H1 (cell line): ENCODE measurements around the gene WDR13. TPM values are rescaled to one million over a fixed set of nuclear protein-coding genes. Genes with fewer than 3 reads are reported as not detected.

Source experiments
- CTCF ChIA-PET: fragments of 300-600 bp; sonication (Branson Sonifier 250); formaldehyde crosslinking; loops from one replicate; lab custom pipeline; 2021; ENCODE audit not compliant: partially characterized antibody; lab: Charles Lee
- POLR2A ChIA-PET: fragments of 300-600 bp; sonication (Branson Sonifier 250); formaldehyde crosslinking; loops from one replicate; lab custom pipeline; 2021; ENCODE audit warnings: inconsistent platforms; ENCODE audit not compliant: partially characterized antibody; lab: Charles Lee
- DNase-seq, 2 experiments: peaks; one replicate each; pipeline versions ENCODE4 v3.0.0 to v3.0.0-alpha.2; 2010 to 2022; ENCODE audit warnings: low spot score in 2 of 2, low read depth in 1 of 2, mixed read lengths in 1 of 2
- FAIRE-seq: peaks from 2 replicates; lab custom pipeline; 2011; peaks lifted over from hg19 to GRCh38; lab: Jason Lieb, UNC
- H2AFZ ChIP-seq: 2 replicates; pipeline ENCODE4 v1.8.1; 2012; ENCODE audit warnings: low read length, inconsistent platforms
- H2AK5ac ChIP-seq: 2 replicates; pipeline ENCODE4 v1.6.1; 2013; ENCODE audit warnings: low read depth, low read length
- H2BK120ac ChIP-seq: replicated peaks from 2 replicates; pipeline ENCODE3; 2013; ENCODE audit warnings: low read depth, low read length, inconsistent platforms
- H2BK12ac ChIP-seq: 2 replicates; pipeline ENCODE4 v1.6.1; 2013; ENCODE audit warnings: low read depth, low read length
- H2BK15ac ChIP-seq: 2 replicates; pipeline ENCODE4 v1.6.1; 2013; ENCODE audit warnings: low read length
- H2BK20ac ChIP-seq: 2 replicates; pipeline ENCODE4 v1.6.1; 2013; ENCODE audit warnings: low read length
- H2BK5ac ChIP-seq: 2 replicates; pipeline ENCODE4 v1.6.1; 2013; ENCODE audit warnings: low read depth, low read length
- H3K14ac ChIP-seq: 2 replicates; pipeline ENCODE4 v1.6.1; 2013; ENCODE audit warnings: inconsistent platforms; ENCODE audit not compliant: insufficient read length
- H3K18ac ChIP-seq: 2 replicates; pipeline ENCODE4 v1.6.1; 2013; ENCODE audit warnings: low read length; ENCODE audit errors: extremely low read depth
- H3K23ac ChIP-seq: 2 replicates; pipeline ENCODE4 v1.6.1; 2013; ENCODE audit warnings: inconsistent platforms; ENCODE audit not compliant: insufficient read length
- H3K23me2 ChIP-seq: 2 replicates; pipeline ENCODE4 v1.6.1; 2013; ENCODE audit warnings: low read depth, low read length
- H3K27ac ChIP-seq: 2 replicates; pipeline ENCODE4 v1.6.1; 2011; ENCODE audit warnings: low read depth, low read length, inconsistent platforms
- H3K27me3 ChIP-seq, 4 experiments: replicated peaks in 1 of 4; 1 replicate in 1 of 4; 2 replicates in 3 of 4; pipeline versions ENCODE4 v1.6.1 to v1.8.1; 2011 to 2013; ENCODE audit warnings: low read length in 3 of 4, mild to moderate bottlenecking in 3 of 4, inconsistent platforms in 2 of 4, mixed read lengths in 2 of 4, moderate library complexity in 1 of 4; ENCODE audit not compliant: control insufficient read depth in 3 of 4, insufficient read depth in 3 of 4; ENCODE audit errors: extremely low read depth in 1 of 4
- H3K36me3 ChIP-seq, 4 experiments: 2 replicates each; pipeline versions ENCODE4 v1.6.1 to v1.8.1; 2011 to 2013; ENCODE audit warnings: mild to moderate bottlenecking in 4 of 4, low read length in 3 of 4, moderate library complexity in 2 of 4, control low read depth in 1 of 4, inconsistent platforms in 1 of 4; ENCODE audit not compliant: insufficient read depth in 4 of 4, control insufficient read depth in 2 of 4
- H3K4ac ChIP-seq: replicated peaks from 2 replicates; pipeline ENCODE3; 2013; ENCODE audit warnings: low read length, low read depth, mixed read lengths, inconsistent platforms; ENCODE audit not compliant: insufficient read length
- H3K4me1 ChIP-seq, 4 experiments: replicated peaks in 1 of 4; 1 replicate in 1 of 4; 2 replicates in 3 of 4; pipeline versions ENCODE4 v1.6.1 to v1.8.1; 2011 to 2013; ENCODE audit warnings: low read length in 3 of 4, inconsistent platforms in 2 of 4, mixed read lengths in 1 of 4; ENCODE audit not compliant: insufficient read depth in 4 of 4, control insufficient read depth in 3 of 4
- H3K4me2 ChIP-seq, 2 experiments: 2 replicates each; pipeline versions ENCODE4 v1.6.1 to v1.8.1; 2011 to 2013; ENCODE audit warnings: low read depth in 2 of 2, low read length in 2 of 2, control low read depth in 1 of 2, inconsistent platforms in 1 of 2, mild to moderate bottlenecking in 1 of 2; ENCODE audit not compliant: insufficient read depth in 1 of 2
- H3K4me3 ChIP-seq, 4 experiments: fragments of 200-600, 300-600 bp in 1 of 4; sonication (generic), shearing (Covaris generic), sonication (Bioruptor Twin) in 1 of 4; 2 replicates each; pipeline versions ENCODE4 v1.5.1 to v1.8.1; 2011 to 2016; ENCODE audit warnings: low read length in 4 of 4, low read depth in 3 of 4, control low read depth in 2 of 4, inconsistent platforms in 2 of 4, mild to moderate bottlenecking in 2 of 4, mixed read lengths in 1 of 4, moderate library complexity in 1 of 4; ENCODE audit not compliant: insufficient read depth in 2 of 4; ENCODE audit errors: extremely low read depth in 1 of 4
- H3K56ac ChIP-seq: replicated peaks from 2 replicates; pipeline ENCODE3; 2013; ENCODE audit warnings: low read depth, mild to moderate bottlenecking, mixed read lengths, low read length, inconsistent platforms; ENCODE audit not compliant: insufficient read length
- H3K79me1 ChIP-seq: 2 replicates; pipeline ENCODE4 v1.6.1; 2013; ENCODE audit warnings: low read depth, low read length, control low read depth
- H3K79me2 ChIP-seq, 2 experiments: 2 replicates each; pipeline versions ENCODE4 v1.6.1 to v1.8.1; 2012 to 2013; ENCODE audit warnings: low read length in 2 of 2, mild to moderate bottlenecking in 2 of 2, inconsistent platforms in 1 of 2; ENCODE audit not compliant: insufficient read depth in 2 of 2, control insufficient read depth in 1 of 2
- H3K9ac ChIP-seq, 4 experiments: replicated peaks in 1 of 4; 1 replicate in 1 of 4; 2 replicates in 3 of 4; pipeline versions ENCODE4 v1.6.1 to v1.8.1; 2011 to 2013; ENCODE audit warnings: low read depth in 3 of 4, low read length in 3 of 4, control low read depth in 2 of 4, mild to moderate bottlenecking in 2 of 4, moderate library complexity in 2 of 4, inconsistent platforms in 1 of 4; ENCODE audit errors: extremely low read depth in 1 of 4
- H3K9me3 ChIP-seq, 2 experiments: 2 replicates each; pipeline versions ENCODE4 v1.6.1 to v1.8.1; 2012 to 2013; ENCODE audit warnings: mild to moderate bottlenecking in 2 of 2, moderate library complexity in 2 of 2, control low read depth in 1 of 2, inconsistent platforms in 1 of 2, low read depth in 1 of 2, low read length in 1 of 2, mixed read lengths in 1 of 2; ENCODE audit not compliant: insufficient read depth in 2 of 2
- H4K20me1 ChIP-seq, 2 experiments: replicated peaks in 1 of 2; 2 replicates each; pipeline versions ENCODE3 to v1.8.1; 2011 to 2013; ENCODE audit warnings: inconsistent platforms in 2 of 2, low read length in 2 of 2, mild to moderate bottlenecking in 1 of 2; ENCODE audit not compliant: insufficient read depth in 2 of 2, control insufficient read depth in 1 of 2
- H4K5ac ChIP-seq: 2 replicates; pipeline ENCODE4 v1.6.1; 2013; ENCODE audit warnings: low read length, low read depth, mixed read lengths, inconsistent platforms; ENCODE audit not compliant: insufficient read length
- H4K8ac ChIP-seq: 2 replicates; pipeline ENCODE4 v1.8.0; 2013; ENCODE audit warnings: mild to moderate bottlenecking, moderate library complexity, low read length, inconsistent platforms; ENCODE audit not compliant: insufficient read depth; ENCODE audit errors: extremely low read depth
- H4K91ac ChIP-seq: replicated peaks from 2 replicates; pipeline ENCODE3; 2013; ENCODE audit warnings: low read length, mixed read lengths, inconsistent platforms; ENCODE audit not compliant: insufficient read length
- CREB1 ChIP-seq: IDR thresholded peaks from 2 replicates; pipeline ENCODE4 v1.6.1; 2012; ENCODE audit warnings: inconsistent platforms
- EGR1 ChIP-seq: IDR thresholded peaks from 2 replicates; pipeline ENCODE4 v1.6.1; 2011; ENCODE audit warnings: low read depth, low read length, borderline replicate concordance
- SAP30 ChIP-seq: fragments of 300-600 bp; sonication (generic); IDR thresholded peaks from 2 replicates; pipeline ENCODE4 v1.7.1; 2012; ENCODE audit warnings: low read length, moderate library complexity, mild to moderate bottlenecking, inconsistent platforms; ENCODE audit not compliant: insufficient read depth, insufficient replicate concordance
- whole genome bisulfite sequencing, 2 experiments: shearing (Covaris generic) in 1 of 2; methylation state at CpG; one replicate each; pipeline versions ENCODE4 v1.1.6 to v1.1.7; 2013 to 2015; ENCODE audit warnings: low lambda C conversion rate in 2 of 2, mixed read lengths in 2 of 2, inconsistent platforms in 1 of 2, low coverage in 1 of 2, missing lambda C conversion rate in 1 of 2; ENCODE audit not compliant: insufficient replicate concordance in 2 of 2, insufficient coverage in 1 of 2, insufficient read length in 1 of 2; ENCODE audit errors: extremely low coverage in 1 of 2, missing lambda C conversion rate in 1 of 2; 5-methylcytosine and 5-hydroxymethylcytosine counted together
- polyA plus RNA-seq, 7 experiments: library from polyadenylated mRNA; depleted of rRNA in 3 of 7; stranded (reverse) in 5 of 7; unstranded in 2 of 7; fragments of >200 nt in 5 of 7; fragments of 200-250 nt in 2 of 7; gene quantifications; 1 replicate in 5 of 7; 2 replicates in 1 of 7; 4 replicates in 1 of 7; pipeline versions ENCODE4 v1.2.1 to v1.2.3, GENCODE V29; 2011 to 2013; ENCODE audit warnings: missing spikeins in 2 of 7, mixed read lengths in 2 of 7
- total RNA-seq: library from RNA; stranded (reverse); fragmentation: NEBNext Ultra II Directional; extraction: Animal tissue kit (Norgen Biotek cat#: 25700); gene quantifications from 2 replicates; pipeline ENCODE4 v1.2.1, GENCODE V29; 2021
- TF ChIP-seq, protein P1 (sequence below): IDR thresholded peaks from 2 replicates; pipeline ENCODE4 v1.6.1; 2012; ENCODE audit warnings: low read length, inconsistent platforms

WDR13 gene
- total and polyA plus RNA-seq, 2 of the 8 experiments (the other 6 are each of a cell fraction or from before 2014, with no cell fraction given), result 19.4 to 46.3 TPM

DNA sequence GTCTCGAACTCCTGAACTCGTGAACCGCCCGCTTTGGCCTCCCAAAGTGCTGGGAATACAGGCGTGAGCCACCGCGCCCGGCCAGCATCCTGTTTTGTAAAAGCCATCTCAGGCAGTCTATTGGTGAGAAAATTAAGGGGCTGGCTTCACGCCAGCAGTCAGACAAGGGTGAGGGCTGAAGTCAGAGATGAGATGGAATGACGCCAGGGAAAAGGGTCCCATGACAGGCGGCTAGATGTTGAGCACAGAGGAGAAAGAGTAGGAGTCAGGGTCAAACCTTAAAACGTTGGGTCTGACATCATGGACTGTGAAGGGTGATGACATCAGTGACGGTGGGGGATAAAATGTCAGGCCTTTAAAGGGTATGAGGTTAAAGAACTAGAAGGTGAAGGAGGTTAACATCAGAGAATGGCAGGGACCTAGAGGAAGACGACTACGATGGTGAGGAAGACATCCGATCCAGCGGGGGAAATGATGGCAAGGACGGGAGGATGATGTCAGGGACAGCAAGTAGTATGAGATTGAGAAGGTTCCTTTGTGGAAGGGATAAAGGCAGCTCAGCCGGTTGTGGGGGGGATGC is 23.5 kb upstream of the WDR13 start:
- Histone ChIP-seq H3K27ac (peak overlapping the region; percentile 79; the same call in 1 of the 2 replicates), H3K4me2 (peak overlapping the region; percentile 72 to 80), H3K23me2 (peaks cover 4% of the 10 kb centered on the region; the same call in 1 of the 2 replicates), H3K4ac (no peak overlapping the region), H3K4me3 (peak overlapping the region; percentile 75 to 96 (median 84); a peak in 7 of 8 replicates), H4K91ac (no peak overlapping the region), H2BK15ac (no peak overlapping the region), H2BK12ac (no peak overlapping the region), H2BK20ac (no peak overlapping the region), H2BK5ac (no peak overlapping the region; the same call in 1 of the 2 replicates), H2BK120ac (no peak overlapping the region), H4K8ac (no peak overlapping the region; the same call in 1 of the 2 replicates), H3K79me2 (peaks cover 0 to 17% of the 10 kb centered on the region in 2 experiments; a peak in 2 of 4 replicates), H3K56ac (no peak overlapping the region), H3K18ac (peak overlapping the region; percentile 38; the same call in 1 of the 2 replicates), H3K9me3 (no peaks in the 10 kb centered on the region), H3K79me1 (peaks cover 7% of the 10 kb centered on the region), H2AFZ (peak overlapping the region; percentile 81; the same call in 1 of the 2 replicates), H4K5ac (peak overlapping the region; percentile 86), H4K20me1 (no peaks in the 10 kb centered on the region), H3K14ac (no peak overlapping the region), H2AK5ac (no peak overlapping the region), H3K36me3 (peaks cover 16 to 38% (median 26%) of the 10 kb centered on the region in 4 experiments), H3K23ac (no peak overlapping the region), H3K9ac (peak overlapping the region in 3 of 4 experiments; percentile 16 to 99 (median 77); a peak in 4 of 7 replicates), H3K4me1 (peaks cover 0 to 5% (median 0%) of the 10 kb centered on the region in 4 experiments; a peak in 5 of 7 replicates), H3K27me3 (no peaks in the 10 kb centered on the region)
- TF ChIP-seq EGR1 (no peak), CREB1 (peak; percentile 14; the same call in 1 of the 2 replicates), SAP30 (peak; percentile 70)
- TF ChIP-seq, protein P1, sequence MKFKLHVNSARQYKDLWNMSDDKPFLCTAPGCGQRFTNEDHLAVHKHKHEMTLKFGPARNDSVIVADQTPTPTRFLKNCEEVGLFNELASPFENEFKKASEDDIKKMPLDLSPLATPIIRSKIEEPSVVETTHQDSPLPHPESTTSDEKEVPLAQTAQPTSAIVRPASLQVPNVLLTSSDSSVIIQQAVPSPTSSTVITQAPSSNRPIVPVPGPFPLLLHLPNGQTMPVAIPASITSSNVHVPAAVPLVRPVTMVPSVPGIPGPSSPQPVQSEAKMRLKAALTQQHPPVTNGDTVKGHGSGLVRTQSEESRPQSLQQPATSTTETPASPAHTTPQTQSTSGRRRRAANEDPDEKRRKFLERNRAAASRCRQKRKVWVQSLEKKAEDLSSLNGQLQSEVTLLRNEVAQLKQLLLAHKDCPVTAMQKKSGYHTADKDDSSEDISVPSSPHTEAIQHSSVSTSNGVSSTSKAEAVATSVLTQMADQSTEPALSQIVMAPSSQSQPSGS, result peak; percentile 7; the same call in 1 of the 2 replicates
- FAIRE-seq (no peak), DNase-seq (no peak)
- 26% methylated on average over 11 of the region's 19 CpGs; no CpG with 5 or more reads in 1 of the 2 experiments for WGBS, 2 experiments
- POLR2A ChIA-PET, result interaction anchor here (0.7 to 2.9 kb wide), 22 partner anchors 9 to 138 kb away, joined by 3 to 22 read pairs (median 4); partner anchors contain the start of genes EBP, TBC1D25 and WDR13
- CTCF ChIA-PET, result no interaction called here
